ENCODE results near the gene ZC3H12A. TPM values are rescaled to one million over a fixed set of nuclear protein-coding genes. Genes with fewer than 3 reads are reported as not detected.

The ZC3H12A gene
- total and polyA plus RNA-seq, 12 donors: 2.9 to 10.9 (median 4.9) TPM

DNA sequence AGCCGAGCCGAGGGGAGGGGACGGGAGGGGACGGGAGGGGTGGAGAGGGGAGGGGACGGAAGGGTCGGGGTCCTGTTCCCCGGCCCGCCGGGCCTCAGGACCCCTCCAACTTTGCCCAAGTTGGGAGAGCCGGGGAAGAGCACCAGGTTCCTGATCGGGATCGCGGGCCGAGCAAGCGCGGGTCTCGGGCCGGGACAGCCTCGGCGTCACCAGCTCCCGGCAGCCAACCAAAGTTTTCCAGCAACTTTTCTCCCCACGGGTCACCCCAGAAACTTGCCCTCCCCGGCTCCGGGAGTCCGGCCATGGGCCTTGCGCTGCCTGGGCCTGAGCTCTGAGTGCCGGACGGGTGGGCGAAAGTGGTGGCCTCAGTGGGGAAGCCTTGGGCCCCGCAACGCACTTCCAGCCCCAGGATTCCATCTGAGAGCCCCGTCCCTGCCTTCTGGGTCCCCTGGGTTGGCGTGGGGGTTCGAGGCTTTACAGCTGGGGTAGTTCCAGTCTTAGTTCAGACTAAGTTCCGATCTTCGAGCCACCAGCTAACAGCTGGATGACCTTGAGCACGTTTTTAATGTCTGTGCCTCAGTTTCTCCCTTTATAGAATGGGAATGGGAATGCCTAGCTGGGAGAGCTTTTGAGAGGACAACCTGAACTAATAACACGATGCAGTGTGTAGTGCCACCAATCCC is 458 bp downstream of the ZC3H12A start:
- TF ChIP-seq CTCF (IDR thresholded peaks at IDR 0.05): no peak
- Histone ChIP-seq H3K4me1 (peaks cover 28 to 87% (median 81%) of the 10 kb centered on the region in 9 donors), H3K36me3 (peaks cover 0 to 37% (median 0%) of the 10 kb centered on the region in 9 donors), H3K4me3 (peak overlapping the region; percentile 59 to 98 (median 92)), H3K27ac (peak overlapping the region; percentile 62 to 98 (median 94)), H3K9me3 (no peaks in the 10 kb centered on the region), H3K27me3 (no peaks in the 10 kb centered on the region)
- ATAC-seq (peak in 5 of 8 donors; percentile 1 to 22 (median 2)), DNase-seq (peak in 1 of 2 donors; percentile 41)
- WGBS, 2 donors: 2 to 4% methylated on average over 32 to 38 of the region's 38 CpGs
- intact Hi-C loops (cut with DNase I): loop anchor here in 4 of 10 donors (5.0 kb wide), 2 partner anchors 122 to 217 kb away; partner anchors contain the start of genes CDCA8 (in 2 of the 4) and GNL2 (in 2 of the 4)

DNA sequence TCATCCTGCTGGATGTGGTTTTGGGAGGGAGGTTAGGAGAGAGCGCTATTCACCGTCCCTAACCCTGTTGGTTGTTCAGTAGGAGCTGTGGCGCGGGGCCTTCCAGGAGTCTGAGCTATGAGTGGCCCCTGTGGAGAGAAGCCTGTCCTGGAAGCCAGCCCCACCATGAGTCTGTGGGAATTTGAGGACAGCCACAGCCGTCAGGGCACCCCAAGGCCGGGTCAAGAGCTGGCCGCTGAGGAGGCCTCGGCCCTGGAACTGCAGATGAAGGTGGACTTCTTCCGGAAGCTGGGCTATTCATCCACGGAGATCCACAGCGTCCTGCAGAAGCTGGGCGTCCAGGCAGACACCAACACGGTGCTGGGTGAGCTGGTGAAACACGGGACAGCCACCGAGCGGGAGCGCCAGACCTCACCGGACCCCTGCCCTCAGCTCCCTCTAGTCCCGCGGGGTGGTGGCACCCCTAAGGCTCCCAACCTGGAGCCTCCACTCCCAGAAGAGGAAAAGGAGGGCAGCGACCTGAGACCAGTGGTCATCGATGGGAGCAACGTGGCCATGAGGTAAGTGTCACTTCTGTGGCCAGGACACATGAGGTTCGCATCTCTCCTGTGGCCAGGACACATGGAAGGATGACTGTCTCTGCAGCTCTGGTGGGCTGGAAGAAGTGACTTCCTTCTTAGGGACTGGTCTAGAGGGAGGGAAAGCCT is 1.2 kb downstream of the ZC3H12A start:
- H3K4me1 ChIP-seq: peaks cover 30 to 92% (median 84%) of the 10 kb centered on the region in 9 donors
- DNase-seq: peak in 1 of 2 donors; percentile 12

GRCh38 chr1:37476087-37476452 is 1.7 kb downstream of the ZC3H12A start:
- no peak for TF ChIP-seq CTCF (IDR thresholded peaks at IDR 0.05)
- ATAC-seq (no peak), DNase-seq (no peak)
- intact Hi-C loops (cut with DNase I): loop anchor here in 2 of 10 donors (5.0 kb wide), 2 partner anchors 121 to 216 kb away; partner anchors contain the start of genes CDCA8 (in 1 of the 2) and GNL2 (in 1 of the 2)
- Histone ChIP-seq H3K9me3 (no peaks in the 10 kb centered on the region), H3K27me3 (no peaks in the 10 kb centered on the region), H3K4me3 (peak overlapping the region in 9 of 10 donors; percentile 74 to 98 (median 93)), H3K36me3 (peaks cover 0 to 50% (median 10%) of the 10 kb centered on the region in 9 donors), H3K27ac (peak overlapping the region in 9 of 10 donors; percentile 66 to 98 (median 94)), H3K4me1 (peaks cover 30 to 91% (median 83%) of the 10 kb centered on the region in 9 donors)
- WGBS, 2 donors: 77 to 82% methylated on average over 9 of the region's 9 CpGs

More for the DNA sequence above, 1.2 kb downstream of the ZC3H12A start:
- Histone ChIP-seq H3K9me3 (no peaks in the 10 kb centered on the region), H3K27ac (peak overlapping the region in 9 of 10 donors; percentile 62 to 98 (median 94)), H3K27me3 (no peaks in the 10 kb centered on the region), H3K36me3 (peaks cover 0 to 44% (median 5%) of the 10 kb centered on the region in 9 donors), H3K4me3 (peak overlapping the region; percentile 59 to 98 (median 92))
- WGBS, 2 donors: 89 to 95% methylated on average over 24 of the region's 24 CpGs
- no peak for TF ChIP-seq CTCF (IDR thresholded peaks at IDR 0.05)
- intact Hi-C loops (cut with DNase I): loop anchor here in 2 of 10 donors (5.0 kb wide), 2 partner anchors 122 to 217 kb away; partner anchors contain the start of genes CDCA8 (in 1 of the 2) and GNL2 (in 1 of the 2)
- no peak for ATAC-seq

Measured in heart right ventricle (tissue), 16 donors.